ENCODE measurements around the gene RYK.
"Not testable (repeated sequence)": the region's sequence is repeated elsewhere in the genome, so short reads cannot be mapped to it uniquely, and the experiment has no call there.

RYK gene

DNA sequence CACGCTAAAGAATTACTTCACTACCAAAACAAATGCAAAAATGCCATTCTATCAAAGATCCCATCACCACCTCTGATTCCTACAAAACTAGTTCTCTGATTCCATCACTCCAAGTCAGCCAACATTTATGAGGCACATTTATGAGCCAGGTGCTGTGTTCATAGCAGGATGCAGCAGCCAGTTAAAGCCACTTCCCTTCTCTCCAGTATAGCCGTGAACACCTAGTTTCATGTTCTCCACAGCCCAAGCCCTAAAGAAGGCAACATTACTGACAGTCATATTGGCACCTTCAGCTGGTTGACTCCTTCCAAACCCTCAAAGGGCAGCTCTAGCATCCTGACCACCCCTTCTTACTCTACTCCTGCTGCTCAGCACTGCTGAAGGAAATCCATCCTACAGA lies 36.4 kb downstream of the RYK start:
- no peak for DNase-seq

DNA sequence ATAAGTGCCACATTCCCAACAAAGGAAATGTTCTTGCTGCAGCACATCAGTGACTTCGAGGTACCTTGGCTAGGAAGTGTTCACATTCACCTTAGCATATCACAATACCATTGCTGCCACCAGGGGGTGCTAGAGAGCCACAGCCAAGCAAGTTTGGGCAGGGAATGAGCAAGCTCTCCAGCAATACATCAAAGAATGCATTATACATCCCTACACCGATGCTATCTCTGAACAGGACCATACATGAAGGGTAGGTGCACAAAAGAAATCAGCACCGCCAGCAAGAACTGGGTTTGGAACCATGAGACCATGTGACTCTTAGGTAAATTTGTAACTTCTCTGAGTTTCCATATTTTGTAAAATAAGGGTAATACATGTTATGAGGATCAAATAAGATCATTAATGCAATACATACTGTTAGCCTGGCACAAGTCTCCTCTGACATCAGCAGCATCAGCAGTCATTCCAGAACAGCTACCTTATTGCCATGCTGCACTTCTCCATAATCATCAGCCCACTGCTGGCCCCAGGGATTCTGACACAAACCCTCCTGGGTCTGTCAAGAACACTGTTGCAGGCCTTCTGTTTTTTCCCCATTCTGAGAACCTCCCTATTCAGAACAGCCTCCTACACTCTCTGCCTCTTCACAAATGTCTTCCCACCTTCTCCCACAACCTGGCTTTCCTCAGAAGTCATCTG lies 37.5 kb downstream of the RYK start:
- DNase-seq: peak; percentile 87

DNA sequence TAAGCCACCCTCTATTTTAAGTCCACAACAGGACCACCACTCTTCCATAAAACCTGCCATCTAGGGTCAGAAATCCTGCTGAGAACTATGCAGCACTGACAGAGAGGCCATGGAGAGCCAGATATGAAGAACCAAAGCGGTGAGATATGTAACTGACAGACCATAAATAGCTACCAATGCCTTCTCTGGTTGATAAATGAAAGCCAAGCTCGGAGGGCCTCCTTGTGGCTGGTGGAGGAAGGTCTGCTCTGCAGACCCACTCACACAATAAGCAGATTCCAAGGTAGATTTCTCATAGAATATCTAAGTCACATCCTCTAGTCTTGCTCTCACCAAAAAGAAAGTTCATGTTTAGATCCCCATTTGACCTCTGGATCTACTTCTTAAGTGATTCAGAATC lies 38.9 kb downstream of the RYK start:
- peak; percentile 89 for DNase-seq

DNA sequence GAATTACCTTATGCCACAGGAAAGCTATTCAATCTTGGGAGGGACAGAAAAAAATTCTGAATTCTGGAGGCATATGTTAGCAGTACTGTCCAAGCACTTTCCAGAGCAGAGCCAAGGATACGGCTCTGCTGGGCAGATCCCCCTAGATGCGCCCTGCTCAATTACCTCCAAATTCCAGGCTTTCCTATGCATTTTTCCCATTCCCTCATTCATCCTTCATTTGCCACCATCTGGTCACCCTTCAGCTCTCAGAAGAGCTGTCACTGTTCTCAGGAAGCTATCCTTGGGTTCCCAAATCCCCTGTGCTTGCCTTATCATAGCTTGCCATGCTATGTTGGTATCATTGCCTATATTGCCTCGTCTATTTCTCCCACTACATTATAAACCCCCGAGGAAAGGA lies 45.2 kb downstream of the RYK start:
- no peak for DNase-seq

DNA sequence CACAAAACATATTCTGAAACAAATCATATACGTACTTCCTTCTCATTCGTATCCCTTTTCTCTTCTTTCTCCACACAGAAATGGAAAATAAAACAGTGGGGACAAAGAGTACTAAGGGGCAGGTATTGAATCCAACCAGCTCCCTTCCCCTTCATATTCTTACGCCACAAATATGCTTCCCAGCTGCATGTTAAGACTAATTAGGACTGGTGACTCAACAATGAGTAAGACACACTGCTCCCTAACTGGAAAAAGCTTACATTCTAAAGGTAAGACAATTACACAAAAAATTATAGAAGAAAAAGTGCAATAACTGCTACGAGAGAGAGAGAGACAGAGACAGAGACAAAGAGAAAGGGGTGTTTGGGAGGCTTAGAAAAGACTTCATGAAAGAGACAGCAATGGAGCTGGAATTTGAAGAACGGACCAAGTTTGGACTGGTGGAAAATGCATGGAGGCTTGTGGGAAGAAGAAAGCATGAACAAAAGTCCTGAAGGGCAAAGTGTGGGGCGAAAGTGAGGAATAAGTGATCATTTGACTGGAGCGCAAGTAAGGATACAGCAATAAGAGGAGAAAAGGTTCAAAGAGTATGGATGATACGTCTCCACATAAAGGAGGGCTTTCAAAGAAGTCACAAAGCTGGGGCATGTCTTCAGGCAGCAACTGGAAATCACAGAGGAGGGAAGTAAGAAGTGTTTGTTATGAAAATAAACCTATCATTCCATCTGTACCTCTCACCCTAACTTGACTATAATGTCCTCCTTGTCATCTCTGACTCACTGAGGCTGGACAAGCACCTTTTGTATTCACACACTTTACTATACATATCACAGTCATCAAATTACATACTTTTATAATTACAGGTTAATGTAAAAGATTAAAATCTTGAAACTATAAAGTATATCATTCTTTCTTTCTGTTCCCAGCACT lies 49.2 kb downstream of the RYK start:
- DNase-seq: no peak

DNA sequence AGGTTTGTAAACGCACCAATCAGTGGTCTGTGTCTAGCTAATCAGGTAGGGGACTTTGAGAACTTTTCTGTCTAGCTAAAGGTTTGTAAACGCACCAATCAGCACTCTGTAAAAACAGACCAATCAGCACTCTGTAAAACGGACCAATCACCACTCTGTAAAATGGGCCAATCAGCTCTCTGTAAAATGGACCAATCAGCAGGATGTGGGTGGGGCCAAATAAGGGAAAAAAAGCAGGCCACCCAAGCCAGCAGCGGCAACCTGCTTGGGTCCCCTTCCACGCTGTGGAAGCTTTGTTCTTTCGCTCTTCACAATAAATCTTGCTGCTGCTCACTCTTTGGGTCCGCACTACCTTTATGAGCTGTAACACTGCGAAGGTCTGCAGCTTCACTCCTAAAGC lies 50.8 kb downstream of the RYK start:
- not testable (repeated sequence) for DNase-seq

DNA sequence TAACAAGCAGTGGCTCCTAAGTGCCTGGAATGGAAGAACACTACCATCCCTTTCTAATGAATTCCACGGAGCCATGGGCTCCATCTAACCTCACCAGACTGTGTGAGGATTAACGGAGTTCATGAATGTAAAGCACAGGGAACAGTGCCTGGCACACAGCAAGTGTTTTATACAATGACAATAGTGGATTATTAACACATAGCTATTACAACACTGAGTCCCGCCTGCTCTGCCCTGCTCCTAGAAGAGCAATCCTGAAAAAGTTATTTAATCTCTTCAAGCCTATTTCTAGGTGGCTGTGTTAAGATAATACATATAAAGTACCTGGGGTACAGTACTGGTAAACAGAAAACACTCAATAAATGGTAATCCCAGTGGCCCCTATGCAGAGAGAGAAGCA lies 51.4 kb downstream of the RYK start:
- no peak for DNase-seq

DNA sequence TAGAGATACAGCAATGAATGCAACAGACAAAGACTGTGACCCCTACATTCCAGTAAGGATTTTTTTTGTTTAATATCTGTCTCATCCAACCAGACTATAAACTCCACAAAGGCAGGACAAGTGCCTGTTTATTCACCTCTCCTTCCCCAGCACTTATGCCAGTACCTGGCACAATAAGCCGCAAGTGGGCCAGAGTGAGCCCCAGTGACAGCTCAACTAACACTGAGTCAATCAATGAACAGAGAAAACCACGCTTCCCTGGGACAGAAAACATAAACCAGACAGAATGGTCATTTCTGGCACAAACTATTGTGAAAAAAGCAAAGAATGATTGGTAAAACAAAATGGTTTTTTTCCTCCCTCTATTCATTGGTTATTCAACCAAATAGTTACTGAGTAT lies 52.2 kb downstream of the RYK start:
- no peak for DNase-seq

DNA sequence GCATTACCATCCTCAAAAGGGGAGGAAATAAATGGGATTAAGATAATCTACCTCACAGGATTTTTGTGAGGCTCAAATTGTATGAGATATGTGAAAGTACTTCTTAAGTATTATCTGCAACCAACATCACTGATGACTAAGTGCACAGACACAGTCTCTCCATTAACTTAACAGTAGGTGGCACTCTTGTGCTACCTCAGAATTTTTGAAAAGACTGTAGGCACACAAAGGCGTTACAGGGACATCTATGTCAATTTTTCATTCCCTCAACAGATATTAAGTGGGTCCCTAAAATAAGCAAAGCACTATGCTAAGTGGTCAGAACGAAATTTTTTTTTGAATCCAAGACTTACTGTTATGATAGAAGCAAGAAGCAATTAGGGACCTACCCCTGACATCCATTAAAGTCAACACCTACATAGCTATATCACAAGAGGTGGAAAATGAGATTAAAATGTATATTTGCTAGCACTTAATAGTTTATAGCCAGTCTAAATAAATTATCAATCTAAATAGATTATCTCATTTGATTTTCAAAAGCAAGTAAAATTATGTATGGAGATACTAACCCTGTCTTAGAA lies 52.9 kb downstream of the RYK start:
- peak; percentile 87 for DNase-seq

DNA sequence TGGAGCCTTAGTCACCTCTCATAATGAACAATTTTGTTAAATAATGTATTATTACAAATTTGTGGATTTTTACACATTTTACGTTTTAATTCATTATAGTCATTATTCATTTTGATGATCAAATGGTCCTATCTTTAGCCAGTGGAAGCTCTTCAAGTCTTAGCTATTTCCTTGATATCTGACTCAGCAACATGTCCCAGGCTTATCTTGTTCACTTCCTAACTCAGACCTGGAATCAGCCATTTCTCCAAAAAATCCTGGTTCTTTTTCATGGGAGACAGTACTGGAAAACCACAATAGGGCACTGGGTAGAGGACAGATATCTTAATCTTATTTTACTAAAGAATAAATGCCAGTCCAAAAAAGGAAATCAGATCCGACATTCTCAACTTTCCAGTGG lies 56.4 kb downstream of the RYK start:
- no peak for DNase-seq

DNA sequence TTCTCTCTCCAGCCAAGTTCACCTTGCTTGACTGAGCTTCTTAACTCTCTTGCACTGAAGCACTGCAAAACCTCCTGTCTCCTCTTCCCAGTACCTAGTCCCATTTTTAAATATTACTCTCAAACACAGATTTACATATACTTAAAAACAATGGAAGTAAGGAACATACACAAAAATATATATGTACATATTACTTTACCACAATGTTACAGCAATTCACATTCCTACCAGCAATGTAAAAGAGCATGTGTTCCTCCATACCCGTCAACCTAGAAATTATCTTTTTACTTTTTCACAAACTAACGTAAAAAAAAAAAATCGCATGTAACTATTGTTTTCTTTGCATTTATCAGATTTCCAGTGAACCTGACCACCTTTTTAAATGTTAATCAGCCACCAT lies 60.4 kb downstream of the RYK start:
- no peak for DNase-seq

DNA sequence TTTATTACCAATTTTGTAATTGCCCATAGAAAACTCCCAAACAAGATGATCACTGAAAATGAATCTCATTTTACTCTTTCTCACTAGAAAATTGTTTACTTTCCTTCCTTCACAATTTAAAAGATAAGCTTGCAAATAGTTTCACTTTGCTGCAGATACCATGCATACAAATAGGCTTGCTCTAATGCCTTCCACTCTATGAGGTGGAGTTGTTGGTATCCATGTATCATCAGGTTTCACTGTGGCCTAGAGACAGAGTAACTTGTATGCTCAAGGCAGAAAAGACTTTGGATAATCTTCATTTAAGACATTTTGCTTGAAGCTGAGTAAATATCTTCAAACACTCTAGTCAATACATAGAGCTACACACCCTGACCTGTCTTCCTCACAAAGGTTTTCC lies 60.8 kb downstream of the RYK start:
- DNase-seq: no peak

DNA sequence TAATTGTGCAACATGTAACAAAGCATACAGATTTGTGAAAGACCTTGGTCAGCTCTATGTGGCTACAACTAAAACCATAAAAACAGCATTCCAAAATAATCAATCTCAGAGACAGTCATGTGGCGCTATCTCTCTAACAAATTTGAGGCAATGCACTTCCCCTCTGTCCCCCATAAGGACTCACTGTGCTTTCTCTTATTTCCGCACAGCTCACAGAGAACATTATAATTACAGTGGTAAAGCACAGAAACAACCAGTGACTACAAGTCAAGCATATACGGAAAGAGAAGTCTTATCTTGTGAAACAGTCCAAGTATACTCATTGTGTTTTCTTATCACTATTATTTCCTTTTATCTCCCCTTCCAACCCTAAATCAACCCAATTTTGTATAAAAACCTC lies 64.3 kb downstream of the RYK start:
- DNase-seq: peak; percentile 66

DNA sequence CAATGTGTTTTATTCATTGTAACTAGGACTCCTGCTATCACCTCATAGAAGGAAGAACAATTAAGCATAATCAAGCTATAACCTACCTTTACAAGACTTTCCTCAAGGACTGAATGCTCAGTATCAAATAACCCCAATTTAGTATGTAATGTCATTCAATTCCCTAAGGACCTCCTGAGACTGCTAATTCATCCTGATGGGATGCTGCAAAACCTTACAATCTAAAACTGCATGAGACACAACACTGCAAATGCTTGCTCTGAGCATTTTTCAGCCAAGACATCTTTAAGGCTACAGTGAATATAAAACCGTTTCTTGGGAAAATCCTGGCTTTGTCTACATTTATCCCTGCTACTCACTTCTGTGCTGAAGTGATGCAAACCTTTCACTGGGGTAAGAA lies 69.9 kb downstream of the RYK start:
- DNase-seq: no peak

DNA sequence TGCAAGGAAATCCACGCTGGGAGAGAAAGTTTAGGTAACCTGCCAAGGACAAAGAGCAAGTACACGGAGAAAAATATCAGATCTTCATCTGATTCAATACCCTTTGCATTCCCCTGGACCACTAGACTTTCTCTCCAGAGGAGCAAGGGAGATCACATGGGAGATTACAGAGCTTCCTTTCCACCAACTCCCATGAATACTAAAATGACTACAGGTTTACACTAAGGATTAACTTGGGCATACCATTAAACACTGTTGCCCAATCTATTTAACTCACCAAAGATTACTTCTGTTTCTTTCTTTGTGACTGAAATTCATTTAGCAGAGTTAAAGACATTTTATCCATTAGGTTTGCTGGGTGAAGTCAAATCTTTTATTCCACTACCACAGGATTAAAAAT lies 71.2 kb downstream of the RYK start:
- DNase-seq: no peak

DNA sequence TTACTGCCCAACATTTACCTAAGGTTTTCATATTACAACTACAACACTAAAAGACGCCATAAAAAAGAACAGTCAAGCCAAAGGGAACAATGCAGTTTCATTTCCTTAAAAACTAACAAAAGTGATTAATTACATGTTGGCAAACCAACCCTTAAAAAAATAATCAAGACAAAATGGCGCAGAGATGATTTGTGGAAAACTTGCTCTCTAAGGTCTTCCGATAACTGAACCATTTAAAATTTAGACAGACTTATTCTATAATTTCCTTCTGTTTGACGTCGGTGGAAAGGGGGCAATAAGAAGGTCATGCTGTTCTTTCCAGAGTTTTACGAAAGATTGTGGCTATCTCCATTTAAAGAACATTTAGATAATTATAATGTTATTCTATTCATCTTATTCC lies 87.6 kb downstream of the RYK start:
- DNase-seq: no peak

DNA sequence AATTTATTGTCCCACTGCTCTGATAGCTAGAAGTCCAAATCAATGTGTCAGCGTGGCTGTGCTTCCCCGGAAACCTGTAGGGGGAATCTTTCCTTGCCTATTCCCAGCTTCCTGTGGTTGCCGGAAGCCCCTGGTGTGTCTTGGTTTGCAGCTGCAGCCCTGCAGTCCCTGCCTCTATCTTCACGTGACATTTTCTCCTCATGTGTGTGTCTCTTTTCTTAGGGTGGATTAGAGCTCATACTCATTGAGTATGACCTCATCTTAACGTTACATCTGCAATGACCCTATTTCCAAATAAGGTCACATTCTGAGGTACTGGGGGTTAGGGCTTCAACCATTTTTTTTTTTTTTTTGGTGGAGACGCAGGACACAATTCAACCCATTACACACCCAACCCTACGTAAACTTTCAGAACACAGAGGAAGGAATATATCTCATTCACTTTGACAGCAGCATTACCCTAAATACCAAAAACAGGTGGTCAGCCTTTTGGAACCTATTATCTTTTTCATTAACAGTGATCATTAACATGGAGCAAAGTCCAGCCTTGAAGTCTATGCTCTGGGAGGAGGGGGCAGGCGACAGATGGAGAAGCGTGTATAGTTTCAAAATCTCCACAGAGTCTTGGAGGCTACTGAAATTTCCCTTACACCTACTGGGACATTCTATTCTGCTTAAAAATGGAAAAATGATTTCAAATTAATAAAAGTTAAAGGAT lies 88.6 kb downstream of the RYK start:
- DNase-seq: no peak

DNA sequence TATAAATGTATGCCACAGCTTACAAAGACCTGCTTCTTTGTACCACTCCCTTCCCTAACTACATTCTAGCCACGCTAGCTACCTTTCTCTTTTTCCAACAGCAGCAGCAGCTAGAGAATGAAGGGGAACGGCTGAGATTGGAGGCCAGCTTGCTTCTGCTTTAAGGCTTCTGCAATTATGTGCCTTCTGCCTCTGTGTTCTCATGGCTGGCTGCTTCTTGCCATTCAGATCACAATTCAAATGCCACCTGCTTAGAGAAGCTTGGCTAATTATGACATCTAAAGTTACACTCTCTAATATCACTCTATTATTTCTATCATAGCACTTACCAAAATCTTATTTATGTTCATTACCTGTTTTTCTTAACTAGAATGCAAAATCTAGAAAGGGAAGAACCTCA lies 95.2 kb downstream of the RYK start:
- no peak for DNase-seq

DNA sequence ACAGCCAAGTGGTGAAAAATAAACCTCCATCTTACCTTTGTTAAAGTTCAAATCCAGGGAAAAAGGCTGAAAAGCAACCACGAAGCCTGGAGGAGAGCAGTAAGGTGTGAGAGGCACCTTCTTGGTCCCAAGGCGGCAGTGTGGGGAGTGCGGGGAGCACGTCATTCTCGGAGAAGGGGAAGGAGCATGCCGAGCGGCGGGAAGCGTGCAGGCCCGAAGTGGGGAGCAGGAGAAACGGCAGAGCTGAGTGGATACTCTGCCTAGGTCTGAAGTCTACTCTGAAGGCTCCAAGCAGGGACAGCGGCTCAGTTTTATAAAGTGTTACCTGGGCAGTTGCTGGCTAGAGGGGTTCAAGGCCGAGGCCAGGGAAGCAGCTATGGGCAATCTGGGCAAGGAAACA lies 96.9 kb downstream of the RYK start:
- DNase-seq: no peak

DNA sequence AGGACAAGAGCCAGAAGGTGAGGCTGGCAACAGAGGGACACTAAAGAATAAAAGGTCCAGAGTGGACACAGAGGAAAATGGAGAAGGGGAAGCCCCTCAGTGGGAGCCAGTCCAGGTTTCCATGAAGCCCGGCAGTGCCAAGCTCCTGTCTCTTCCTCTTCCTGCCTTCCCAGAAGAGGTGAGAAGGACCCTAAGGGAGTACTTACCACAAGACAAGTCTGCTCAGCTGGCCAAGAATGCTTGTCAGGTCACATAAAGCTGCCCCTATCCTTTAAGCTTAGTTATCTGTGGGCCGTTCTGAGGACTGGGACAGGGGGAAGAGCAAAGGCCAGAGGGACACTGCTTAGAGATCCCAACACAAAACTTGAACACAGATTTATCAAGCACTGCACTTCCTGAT lies 100.2 kb downstream of the RYK start:
- no peak for DNase-seq

DNA sequence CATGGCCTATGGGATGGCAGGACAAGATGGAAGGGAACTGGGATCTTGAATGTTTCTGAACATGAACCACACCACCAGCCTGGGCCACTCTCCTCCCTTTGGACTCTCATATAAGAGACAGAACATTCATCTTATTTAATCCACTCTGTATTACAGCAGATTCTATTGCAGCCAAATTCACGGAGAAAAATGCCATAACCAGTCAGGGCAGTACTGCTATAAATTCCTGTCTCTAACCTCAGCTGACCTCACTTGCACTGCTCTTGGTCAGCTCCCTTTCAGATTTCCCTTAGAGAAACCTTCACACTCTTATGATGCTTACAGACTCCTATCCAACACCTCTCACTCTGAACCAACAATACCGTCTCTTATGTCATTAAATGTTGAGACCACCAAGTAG lies 101.4 kb downstream of the RYK start:
- DNase-seq: no peak

DNA sequence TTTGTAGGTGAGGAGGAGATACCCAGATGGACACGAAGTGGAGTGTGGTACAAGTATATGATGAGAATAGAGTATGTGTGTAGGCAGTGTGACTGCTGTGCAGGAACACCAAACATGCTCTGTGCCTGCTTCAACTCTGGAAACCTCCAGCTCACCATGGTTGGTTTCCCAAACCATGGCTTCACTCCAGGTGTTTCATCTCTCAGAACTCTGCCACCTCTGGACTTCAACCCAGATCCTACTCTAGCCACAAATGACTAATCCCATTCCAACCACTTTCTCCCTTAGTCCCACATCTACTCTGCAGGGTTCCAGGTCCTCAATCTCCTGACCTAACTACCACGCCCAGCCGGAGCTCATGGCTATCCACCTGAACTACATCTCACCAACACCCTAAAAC lies 102.1 kb downstream of the RYK start:
- DNase-seq: no peak

DNA sequence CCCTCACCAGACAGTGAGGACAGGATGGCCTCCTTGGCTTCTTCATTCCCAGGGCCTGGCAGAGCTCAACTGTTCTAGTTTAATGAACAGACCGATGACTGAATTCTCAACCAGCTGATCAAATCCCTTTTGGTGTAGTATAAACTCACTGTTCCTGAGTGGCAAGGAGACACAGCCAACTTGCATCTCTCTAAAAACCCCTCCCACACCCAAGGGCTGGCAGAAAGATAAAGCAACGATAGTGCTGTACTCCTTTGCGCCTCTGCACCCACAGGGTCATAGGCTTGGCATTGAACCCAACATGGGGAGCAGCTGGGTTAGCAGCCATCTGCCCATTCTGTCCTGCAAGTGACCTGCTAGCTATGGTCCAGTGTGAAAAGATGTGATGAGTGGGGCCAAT lies 103.2 kb downstream of the RYK start:
- peak; percentile 34 for DNase-seq

DNA sequence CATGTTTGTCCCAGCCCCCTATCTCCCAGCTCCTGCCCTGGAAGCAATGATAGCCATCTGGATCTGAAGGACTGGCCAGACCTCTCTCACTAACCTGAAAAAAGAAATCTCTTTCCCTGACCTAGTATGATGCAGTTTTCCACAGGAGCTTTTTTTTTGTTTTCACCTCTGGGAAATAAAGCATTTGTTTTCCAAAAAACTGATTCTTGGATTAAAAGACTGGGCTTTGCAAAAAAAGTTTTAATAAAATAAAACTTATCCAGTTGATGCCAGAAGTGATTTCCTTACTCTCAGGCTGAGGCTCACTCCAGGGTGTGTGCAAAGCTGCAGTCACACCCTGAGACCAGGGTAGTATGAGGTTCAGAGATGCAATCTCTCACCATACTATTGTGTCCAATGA lies 104.0 kb downstream of the RYK start:
- DNase-seq: no peak

All from hematopoietic multipotent progenitor cell treated with erythropoietin and hydrocortisone succinate and interleukin-3 and kit ligand, for 6 days (in vitro differentiated cells).